ENCODE measurements around the gene HOXD9.

HOXD9 gene

GRCh38 chr2:176094349-176094748, 28.2 kb upstream of the HOXD9 start:
- Histone ChIP-seq H3K4me3 (ENCODE audit: low read depth, low read length) (no peak overlapping the region), H3K36me3 (ENCODE audit: control insufficient read depth in 1 of 2, insufficient read depth in 2 of 2, low read length in 2 of 2) (no peaks in the 10 kb centered on the region), H4K8ac (ENCODE audit: low read depth, low read length) (no peak overlapping the region), H3K79me1 (ENCODE audit: low read length) (no peaks in the 10 kb centered on the region), H3K23ac (ENCODE audit: low read length) (no peak overlapping the region), H3K4ac (ENCODE audit: low read depth, low read length) (no peak overlapping the region), H3K4me1 (ENCODE audit: control insufficient read depth in 1 of 2, insufficient read depth in 2 of 2, low read length in 2 of 2) (peaks cover 8 to 20% of the 10 kb centered on the region in 2 experiments), H4K12ac (ENCODE audit: low read depth, low read length) (no peak overlapping the region), H2BK120ac (ENCODE audit: insufficient read depth, low read length, poor library complexity) (no peak overlapping the region), H3K27me3 (ENCODE audit: insufficient read depth, low read length) (peaks cover 79% of the 10 kb centered on the region), H4K91ac (ENCODE audit: low read depth, low read length) (no peak overlapping the region), H2BK12ac (ENCODE audit: low read length) (no peak overlapping the region), H3K18ac (ENCODE audit: low read length) (no peak overlapping the region), H3K14ac (ENCODE audit: low read length) (no peak overlapping the region), H2BK5ac (ENCODE audit: low read depth, low read length, poor library complexity) (no peak overlapping the region), H3K4me2 (ENCODE audit: low read length) (no peak overlapping the region), H2AFZ (ENCODE audit: insufficient read depth, low read length, poor library complexity) (no peak overlapping the region), H3K9me3 (ENCODE audit: insufficient read depth, low read depth, low read length) (peaks cover 6% of the 10 kb centered on the region), H3K9ac (ENCODE audit: low read length) (no peak overlapping the region), H3K79me2 (ENCODE audit: control insufficient read depth, insufficient read depth, low read length, poor library complexity) (no peaks in the 10 kb centered on the region), H2AK5ac (ENCODE audit: low read length) (no peak overlapping the region), H3K27ac (ENCODE audit: low read depth, low read length) (no peak overlapping the region)
- WGBS (ENCODE audit: extremely low coverage, insufficient coverage, insufficient read length) = no CpG with 5 or more reads among the region's 12 CpGs
- no peak for DNase-seq

- DNase-seq = no peak
- H3K36me3 ChIP-seq (ENCODE audit: control insufficient read depth in 1 of 2, insufficient read depth in 2 of 2, low read length in 2 of 2) = no peaks in the 10 kb centered on the region
- no peak overlapping the region for H3K4ac ChIP-seq (ENCODE audit: low read depth, low read length)
- H3K4me1 ChIP-seq (ENCODE audit: control insufficient read depth in 1 of 2, insufficient read depth in 2 of 2, low read length in 2 of 2) = peaks cover 10 to 27% of the 10 kb centered on the region in 2 experiments
- no peak overlapping the region for H3K18ac ChIP-seq (ENCODE audit: low read length)
- H2AK5ac ChIP-seq (ENCODE audit: low read length) = no peak overlapping the region
- no peaks in the 10 kb centered on the region for H3K79me2 ChIP-seq (ENCODE audit: control insufficient read depth, insufficient read depth, low read length, poor library complexity)
- no peak overlapping the region for H3K14ac ChIP-seq (ENCODE audit: low read length)
- H3K4me2 ChIP-seq (ENCODE audit: low read length) = no peak overlapping the region
- H4K12ac ChIP-seq (ENCODE audit: low read depth, low read length) = no peak overlapping the region
- no peak overlapping the region for H4K8ac ChIP-seq (ENCODE audit: low read depth, low read length)
- H3K27ac ChIP-seq (ENCODE audit: low read depth, low read length) = no peak overlapping the region
- H3K4me3 ChIP-seq (ENCODE audit: low read depth, low read length) = no peak overlapping the region
- H3K9ac ChIP-seq (ENCODE audit: low read length) = no peak overlapping the region
- no peak overlapping the region for H4K91ac ChIP-seq (ENCODE audit: low read depth, low read length)
- H2BK120ac ChIP-seq (ENCODE audit: insufficient read depth, low read length, poor library complexity) = no peak overlapping the region
- H2AFZ ChIP-seq (ENCODE audit: insufficient read depth, low read length, poor library complexity) = no peak overlapping the region
- no peak overlapping the region for H3K23ac ChIP-seq (ENCODE audit: low read length)
- H2BK5ac ChIP-seq (ENCODE audit: low read depth, low read length, poor library complexity) = no peak overlapping the region
- H3K27me3 ChIP-seq (ENCODE audit: insufficient read depth, low read length) = peaks cover 81% of the 10 kb centered on the region
- H3K79me1 ChIP-seq (ENCODE audit: low read length) = no peaks in the 10 kb centered on the region
- WGBS (ENCODE audit: extremely low coverage, insufficient coverage, insufficient read length) = no CpG with 5 or more reads among the region's 5 CpGs
- H3K9me3 ChIP-seq (ENCODE audit: insufficient read depth, low read depth, low read length) = peaks cover 10% of the 10 kb centered on the region
- H2BK12ac ChIP-seq (ENCODE audit: low read length) = no peak overlapping the region
These were observed 27.1 kb upstream of the HOXD9 start for GRCh38 chr2:176095421-176095820.

GRCh38 chr2:176096243-176096985, 26.1 kb upstream of the HOXD9 start:
- Histone ChIP-seq H2BK12ac (ENCODE audit: low read length) (no peak overlapping the region), H2BK5ac (ENCODE audit: low read depth, low read length, poor library complexity) (no peak overlapping the region), H4K12ac (ENCODE audit: low read depth, low read length) (no peak overlapping the region), H3K23ac (ENCODE audit: low read length) (no peak overlapping the region), H2AFZ (ENCODE audit: insufficient read depth, low read length, poor library complexity) (no peak overlapping the region), H3K36me3 (ENCODE audit: control insufficient read depth in 1 of 2, insufficient read depth in 2 of 2, low read length in 2 of 2) (no peaks in the 10 kb centered on the region), H2BK120ac (ENCODE audit: insufficient read depth, low read length, poor library complexity) (no peak overlapping the region), H3K4ac (ENCODE audit: low read depth, low read length) (no peak overlapping the region), H4K8ac (ENCODE audit: low read depth, low read length) (no peak overlapping the region), H3K4me3 (ENCODE audit: low read depth, low read length) (no peak overlapping the region), H3K27ac (ENCODE audit: low read depth, low read length) (no peak overlapping the region), H3K9me3 (ENCODE audit: insufficient read depth, low read depth, low read length) (peaks cover 13% of the 10 kb centered on the region), H3K27me3 (ENCODE audit: insufficient read depth, low read length) (peaks cover 82% of the 10 kb centered on the region), H3K4me1 (ENCODE audit: control insufficient read depth in 1 of 2, insufficient read depth in 2 of 2, low read length in 2 of 2) (peaks cover 10 to 27% of the 10 kb centered on the region in 2 experiments), H2AK5ac (ENCODE audit: low read length) (no peak overlapping the region), H3K79me2 (ENCODE audit: control insufficient read depth, insufficient read depth, low read length, poor library complexity) (no peaks in the 10 kb centered on the region), H3K9ac (ENCODE audit: low read length) (no peak overlapping the region), H3K14ac (ENCODE audit: low read length) (no peak overlapping the region), H3K18ac (ENCODE audit: low read length) (no peak overlapping the region), H4K91ac (ENCODE audit: low read depth, low read length) (no peak overlapping the region), H3K79me1 (ENCODE audit: low read length) (no peaks in the 10 kb centered on the region), H3K4me2 (ENCODE audit: low read length) (peak overlapping the region; percentile 86)
- no peak for DNase-seq
- WGBS (ENCODE audit: extremely low coverage, insufficient coverage, insufficient read length) = no CpG with 5 or more reads among the region's 16 CpGs

- no peak overlapping the region for H3K14ac ChIP-seq (ENCODE audit: low read length)
- H3K27me3 ChIP-seq (ENCODE audit: insufficient read depth, low read length) = peaks cover 82% of the 10 kb centered on the region
- H2AK5ac ChIP-seq (ENCODE audit: low read length) = no peak overlapping the region
- no peak overlapping the region for H3K18ac ChIP-seq (ENCODE audit: low read length)
- no peak overlapping the region for H3K9ac ChIP-seq (ENCODE audit: low read length)
- peak overlapping the region; percentile 86 for H3K4me2 ChIP-seq (ENCODE audit: low read length)
- H3K4me1 ChIP-seq (ENCODE audit: control insufficient read depth in 1 of 2, insufficient read depth in 2 of 2, low read length in 2 of 2) = peaks cover 10 to 27% of the 10 kb centered on the region in 2 experiments
- H4K8ac ChIP-seq (ENCODE audit: low read depth, low read length) = no peak overlapping the region
- WGBS (ENCODE audit: extremely low coverage, insufficient coverage, insufficient read length) = no CpG with 5 or more reads among the region's 45 CpGs
- no peak overlapping the region for H2BK5ac ChIP-seq (ENCODE audit: low read depth, low read length, poor library complexity)
- H2BK12ac ChIP-seq (ENCODE audit: low read length) = no peak overlapping the region
- no peak overlapping the region for H3K4ac ChIP-seq (ENCODE audit: low read depth, low read length)
- no peaks in the 10 kb centered on the region for H3K36me3 ChIP-seq (ENCODE audit: control insufficient read depth in 1 of 2, insufficient read depth in 2 of 2, low read length in 2 of 2)
- no peak overlapping the region for H4K91ac ChIP-seq (ENCODE audit: low read depth, low read length)
- no peak overlapping the region for H3K4me3 ChIP-seq (ENCODE audit: low read depth, low read length)
- no peaks in the 10 kb centered on the region for H3K79me2 ChIP-seq (ENCODE audit: control insufficient read depth, insufficient read depth, low read length, poor library complexity)
- H3K79me1 ChIP-seq (ENCODE audit: low read length) = no peaks in the 10 kb centered on the region
- peak; percentile 40 to 71 for DNase-seq
- no peak overlapping the region for H3K27ac ChIP-seq (ENCODE audit: low read depth, low read length)
- peak overlapping the region; percentile 7 for H2BK120ac ChIP-seq (ENCODE audit: insufficient read depth, low read length, poor library complexity)
- H3K23ac ChIP-seq (ENCODE audit: low read length) = no peak overlapping the region
- peaks cover 11% of the 10 kb centered on the region for H3K9me3 ChIP-seq (ENCODE audit: insufficient read depth, low read depth, low read length)
- no peak overlapping the region for H4K12ac ChIP-seq (ENCODE audit: low read depth, low read length)
- peak overlapping the region; percentile 46 for H2AFZ ChIP-seq (ENCODE audit: insufficient read depth, low read length, poor library complexity)
These were observed 25.3 kb upstream of the HOXD9 start for GRCh38 chr2:176096986-176097819.

Data from trophoblast cell (in vitro differentiated cells and primary cell).